MM.1S (cell line): ENCODE measurements around the gene C1orf116.

Source experiments
- DNase-seq: peaks from one replicate; pipeline ENCODE4 v3.0.0-alpha.2; 2015
- H2AFZ ChIP-seq: fragments of 300-600 bp; sonication (generic); 2 replicates; pipeline ENCODE4 v1.6.0; 2016; ENCODE audit warnings: antibody characterized with exemption, low read length
- H3F3A ChIP-seq: fragments of 300-600 bp; sonication (generic); 2 replicates; pipeline ENCODE4 v1.6.1; 2016; ENCODE audit warnings: mild to moderate bottlenecking, antibody characterized with exemption, low read length, moderate library complexity, mixed read lengths; ENCODE audit not compliant: insufficient read depth
- H3K27ac ChIP-seq: fragments of 300-600 bp; sonication (generic); 2 replicates; pipeline ENCODE4 v1.5.1; 2016; ENCODE audit warnings: mild to moderate bottlenecking, low read length
- H3K27me3 ChIP-seq: fragments of 300-600 bp; sonication (generic); replicated peaks from 2 replicates; pipeline ENCODE4 v1.6.0; 2016; ENCODE audit warnings: low read length; ENCODE audit not compliant: insufficient read depth
- H3K36me3 ChIP-seq: fragments of 300-600 bp; sonication (generic); replicated peaks from 2 replicates; pipeline ENCODE4 v1.6.1; 2016; ENCODE audit warnings: mild to moderate bottlenecking, low read length, mixed read lengths; ENCODE audit not compliant: insufficient read depth
- H3K4me1 ChIP-seq: fragments of 300-600 bp; sonication (generic); 2 replicates; pipeline ENCODE4 v1.6.1; 2016; ENCODE audit warnings: low read length, mixed read lengths
- H3K4me2 ChIP-seq: fragments of 300-600 bp; sonication (generic); 2 replicates; pipeline ENCODE4 v1.6.0; 2016; ENCODE audit warnings: low read depth, low read length
- H3K4me3 ChIP-seq: fragments of 300-600 bp; sonication (generic); 2 replicates; pipeline ENCODE4 v1.5.1; 2016; ENCODE audit warnings: low read length, mixed read lengths
- H3K79me2 ChIP-seq: fragments of 300-600 bp; sonication (generic); 2 replicates; pipeline ENCODE4 v1.6.1; 2016; ENCODE audit warnings: mixed run types, low read length, mixed read lengths
- H3K9ac ChIP-seq: fragments of 300-600 bp; sonication (generic); 2 replicates; pipeline ENCODE4 v1.6.1; 2016; ENCODE audit warnings: low read length, mixed read lengths
- H3K9me2 ChIP-seq: fragments of 300-600 bp; sonication (generic); replicated peaks from 2 replicates; pipeline ENCODE4 v1.6.1; 2016; ENCODE audit warnings: mild to moderate bottlenecking, low read length, mixed read lengths; ENCODE audit not compliant: insufficient read depth
- H3K9me3 ChIP-seq: fragments of 300-600 bp; sonication (generic); replicated peaks from 2 replicates; pipeline ENCODE4 v1.6.1; 2016; ENCODE audit warnings: mild to moderate bottlenecking, low read length, mixed read lengths; ENCODE audit not compliant: insufficient read depth
- H4K20me1 ChIP-seq: fragments of 300-600 bp; sonication (generic); 2 replicates; pipeline ENCODE4 v1.6.1; 2016; ENCODE audit warnings: mild to moderate bottlenecking, low read length, moderate library complexity, mixed read lengths; ENCODE audit not compliant: insufficient read depth
- CTCF ChIP-seq: fragments of 300-600 bp; sonication (generic); IDR thresholded peaks from 2 replicates; pipeline ENCODE4 v1.5.1; 2016; ENCODE audit warnings: antibody characterized with exemption, low read length, mixed read lengths
- EZH2 ChIP-seq: fragments of 300-600 bp; sonication (generic); optimal IDR thresholded peaks from 2 replicates; pipeline ENCODE3; 2017; ENCODE audit warnings: low read depth, mild to moderate bottlenecking, antibody characterized with exemption, low read length, mixed read lengths
- EZH2phosphoT487 ChIP-seq: fragments of 300-600 bp; sonication (generic); IDR thresholded peaks from 2 replicates; pipeline ENCODE4 v1.6.1; 2018; ENCODE audit warnings: antibody characterized with exemption, low read length

The C1orf116 gene

GRCh38 chr1:207002724-207003146 lies 29.8 kb downstream of the C1orf116 start:
- Histone ChIP-seq H3K4me3 (no peak overlapping the region), H3K27ac (no peak overlapping the region), H3K4me1 (peaks cover 6% of the 10 kb centered on the region), H3F3A (no peaks in the 10 kb centered on the region), H3K27me3 (no peaks in the 10 kb centered on the region), H3K4me2 (no peak overlapping the region), H3K9ac (no peak overlapping the region), H3K9me3 (no peaks in the 10 kb centered on the region), H3K9me2 (no peaks in the 10 kb centered on the region), H2AFZ (no peak overlapping the region), H3K36me3 (no peaks in the 10 kb centered on the region), H4K20me1 (no peaks in the 10 kb centered on the region), H3K79me2 (no peaks in the 10 kb centered on the region)
- no peak for DNase-seq
- TF ChIP-seq EZH2phosphoT487 (no peak), EZH2 (no peak), CTCF (no peak)

- peak; percentile 56 for DNase-seq
- H3K9me3 ChIP-seq = no peaks in the 10 kb centered on the region
- no peaks in the 10 kb centered on the region for H4K20me1 ChIP-seq
- TF ChIP-seq EZH2 = no peak
- TF ChIP-seq CTCF = no peak
- no peak for TF ChIP-seq EZH2phosphoT487
- H3K4me3 ChIP-seq = no peak overlapping the region
- no peaks in the 10 kb centered on the region for H3K9me2 ChIP-seq
- H3K9ac ChIP-seq = no peak overlapping the region
- H3K4me1 ChIP-seq = peaks cover 6% of the 10 kb centered on the region
- H3K27ac ChIP-seq = no peak overlapping the region
- peak overlapping the region; percentile 19; the same call in 1 of the 2 replicates for H2AFZ ChIP-seq
- H3K4me2 ChIP-seq = peak overlapping the region; percentile 4; the same call in 1 of the 2 replicates
- no peaks in the 10 kb centered on the region for H3F3A ChIP-seq
- H3K36me3 ChIP-seq = no peaks in the 10 kb centered on the region
- H3K27me3 ChIP-seq = no peaks in the 10 kb centered on the region
- H3K79me2 ChIP-seq = no peaks in the 10 kb centered on the region
Observed at GRCh38 chr1:207001492-207002245, 30.9 kb downstream of the C1orf116 start.

- H3K79me2 ChIP-seq = no peaks in the 10 kb centered on the region
- H3K9ac ChIP-seq = no peak overlapping the region
- no peak overlapping the region for H3K27ac ChIP-seq
- H3K4me3 ChIP-seq = no peak overlapping the region
- no peak for TF ChIP-seq EZH2phosphoT487
- H3K9me2 ChIP-seq = no peaks in the 10 kb centered on the region
- H3K36me3 ChIP-seq = no peaks in the 10 kb centered on the region
- H4K20me1 ChIP-seq = no peaks in the 10 kb centered on the region
- no peak overlapping the region for H2AFZ ChIP-seq
- H3K4me2 ChIP-seq = no peak overlapping the region
- H3F3A ChIP-seq = no peaks in the 10 kb centered on the region
- no peak for DNase-seq
- H3K4me1 ChIP-seq = peaks cover 6% of the 10 kb centered on the region
- no peaks in the 10 kb centered on the region for H3K27me3 ChIP-seq
- H3K9me3 ChIP-seq = no peaks in the 10 kb centered on the region
Observed at GRCh38 chr1:207000651-207001291, 31.8 kb downstream of the C1orf116 start.

- TF ChIP-seq CTCF = no peak
- TF ChIP-seq EZH2phosphoT487 = no peak
- no peak for TF ChIP-seq EZH2
- Histone ChIP-seq H3K9me3 (no peaks in the 10 kb centered on the region), H3K79me2 (no peaks in the 10 kb centered on the region), H3K4me3 (no peak overlapping the region), H3F3A (no peaks in the 10 kb centered on the region), H3K9me2 (no peaks in the 10 kb centered on the region), H2AFZ (no peak overlapping the region), H3K9ac (no peak overlapping the region), H3K36me3 (no peaks in the 10 kb centered on the region), H3K4me1 (peaks cover 6% of the 10 kb centered on the region), H4K20me1 (no peaks in the 10 kb centered on the region), H3K27ac (no peak overlapping the region), H3K27me3 (no peaks in the 10 kb centered on the region), H3K4me2 (no peak overlapping the region)
- no peak for DNase-seq
Observed at GRCh38 chr1:206998816-206999215, 33.7 kb downstream of the C1orf116 start.
